Astrocyte of the cerebellum (primary cell): Measurements from ENCODE around the gene GET3.
A peak's percentile ranks its signal among the peaks of the same experiment; 100 is the strongest.

Experiments used
- DNase-seq: peaks from one replicate; pipeline ENCODE4 v3.0.0-alpha.2; 2011; ENCODE audit warnings: low read depth
- H3K4me3 ChIP-seq: 2 replicates; pipeline ENCODE4 v1.5.1; 2011; ENCODE audit warnings: mild to moderate bottlenecking, low read depth, low read length, moderate library complexity
- in situ Hi-C: cut with HindIII; loops from 2 replicates; pipeline ENCODE4 v1.10.0; 2017; ENCODE audit warnings: low sequenced_read_pairs
- TF ChIP-seq, protein P1 (sequence below): IDR thresholded peaks from 2 replicates; pipeline ENCODE4 v1.5.1; 2012; ENCODE audit warnings: low read length, low read depth, moderate library complexity, mild to moderate bottlenecking; ENCODE audit errors: missing control alignments

The GET3 gene

DNA sequence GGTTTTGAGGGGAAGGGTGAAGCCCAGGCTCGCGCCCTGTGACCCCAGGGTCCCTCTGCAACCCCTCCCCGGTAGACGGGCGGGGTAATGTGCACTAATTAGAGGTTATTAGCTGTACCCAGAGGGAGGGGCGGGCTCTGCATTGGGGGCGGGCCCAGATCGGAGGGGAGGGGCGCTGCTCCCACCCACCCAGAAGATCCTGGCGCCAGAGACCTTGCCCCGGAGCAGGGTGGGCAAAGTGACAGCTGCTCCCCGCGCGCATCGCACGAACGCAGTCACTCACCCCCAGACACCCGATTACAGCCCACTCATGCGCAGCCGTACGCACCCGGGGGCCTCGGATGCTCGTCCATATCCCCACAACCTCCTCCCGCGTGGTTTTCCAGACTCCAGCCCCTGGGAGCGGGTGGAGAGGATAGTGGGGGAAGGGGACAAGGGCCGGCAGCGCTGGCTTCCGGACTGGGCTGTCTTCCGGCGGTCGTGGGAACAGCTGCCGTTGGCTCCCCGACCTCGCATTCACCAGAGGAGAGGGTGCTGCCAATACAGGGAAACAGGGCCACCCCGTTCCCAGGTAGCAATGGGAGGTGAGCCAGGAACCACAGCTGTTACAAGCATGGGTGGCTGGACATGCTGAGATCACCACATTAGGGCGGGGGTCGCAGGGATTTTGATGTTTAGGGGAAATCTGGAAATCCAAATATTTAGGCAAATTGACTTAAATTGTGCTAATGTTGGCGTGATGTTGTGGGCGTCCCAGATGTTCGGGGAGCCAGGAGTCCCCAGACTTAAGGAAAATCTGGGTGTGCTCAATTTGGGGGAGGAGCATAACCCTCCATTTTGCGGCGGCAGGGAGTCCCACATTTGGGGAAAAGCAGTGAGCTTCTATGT lies 41.0 kb downstream of the GET3 start:
- TF ChIP-seq, protein P1, sequence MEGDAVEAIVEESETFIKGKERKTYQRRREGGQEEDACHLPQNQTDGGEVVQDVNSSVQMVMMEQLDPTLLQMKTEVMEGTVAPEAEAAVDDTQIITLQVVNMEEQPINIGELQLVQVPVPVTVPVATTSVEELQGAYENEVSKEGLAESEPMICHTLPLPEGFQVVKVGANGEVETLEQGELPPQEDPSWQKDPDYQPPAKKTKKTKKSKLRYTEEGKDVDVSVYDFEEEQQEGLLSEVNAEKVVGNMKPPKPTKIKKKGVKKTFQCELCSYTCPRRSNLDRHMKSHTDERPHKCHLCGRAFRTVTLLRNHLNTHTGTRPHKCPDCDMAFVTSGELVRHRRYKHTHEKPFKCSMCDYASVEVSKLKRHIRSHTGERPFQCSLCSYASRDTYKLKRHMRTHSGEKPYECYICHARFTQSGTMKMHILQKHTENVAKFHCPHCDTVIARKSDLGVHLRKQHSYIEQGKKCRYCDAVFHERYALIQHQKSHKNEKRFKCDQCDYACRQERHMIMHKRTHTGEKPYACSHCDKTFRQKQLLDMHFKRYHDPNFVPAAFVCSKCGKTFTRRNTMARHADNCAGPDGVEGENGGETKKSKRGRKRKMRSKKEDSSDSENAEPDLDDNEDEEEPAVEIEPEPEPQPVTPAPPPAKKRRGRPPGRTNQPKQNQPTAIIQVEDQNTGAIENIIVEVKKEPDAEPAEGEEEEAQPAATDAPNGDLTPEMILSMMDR: no peak
- DNase-seq: no peak
- peak overlapping the region; percentile 52 for H3K4me3 ChIP-seq
- in situ Hi-C loops: no loop called here

DNA sequence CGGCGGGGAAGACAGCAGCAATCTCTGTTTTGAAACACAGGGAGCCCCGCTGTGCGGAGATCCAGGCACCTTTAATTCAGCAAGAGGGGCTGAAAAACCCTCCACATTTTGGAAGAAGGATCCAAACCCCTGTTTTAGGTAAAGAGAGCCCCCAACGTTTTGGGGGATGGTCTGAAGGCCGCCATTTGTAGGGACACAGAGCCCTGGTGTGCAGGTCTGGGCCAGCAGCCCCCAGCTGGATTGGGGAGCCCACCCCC lies 41.5 kb downstream of the GET3 start:
- H3K4me3 ChIP-seq: peak overlapping the region; percentile 52
- TF ChIP-seq, protein P1: no peak
- DNase-seq: no peak
- in situ Hi-C loops: no loop called here

DNA sequence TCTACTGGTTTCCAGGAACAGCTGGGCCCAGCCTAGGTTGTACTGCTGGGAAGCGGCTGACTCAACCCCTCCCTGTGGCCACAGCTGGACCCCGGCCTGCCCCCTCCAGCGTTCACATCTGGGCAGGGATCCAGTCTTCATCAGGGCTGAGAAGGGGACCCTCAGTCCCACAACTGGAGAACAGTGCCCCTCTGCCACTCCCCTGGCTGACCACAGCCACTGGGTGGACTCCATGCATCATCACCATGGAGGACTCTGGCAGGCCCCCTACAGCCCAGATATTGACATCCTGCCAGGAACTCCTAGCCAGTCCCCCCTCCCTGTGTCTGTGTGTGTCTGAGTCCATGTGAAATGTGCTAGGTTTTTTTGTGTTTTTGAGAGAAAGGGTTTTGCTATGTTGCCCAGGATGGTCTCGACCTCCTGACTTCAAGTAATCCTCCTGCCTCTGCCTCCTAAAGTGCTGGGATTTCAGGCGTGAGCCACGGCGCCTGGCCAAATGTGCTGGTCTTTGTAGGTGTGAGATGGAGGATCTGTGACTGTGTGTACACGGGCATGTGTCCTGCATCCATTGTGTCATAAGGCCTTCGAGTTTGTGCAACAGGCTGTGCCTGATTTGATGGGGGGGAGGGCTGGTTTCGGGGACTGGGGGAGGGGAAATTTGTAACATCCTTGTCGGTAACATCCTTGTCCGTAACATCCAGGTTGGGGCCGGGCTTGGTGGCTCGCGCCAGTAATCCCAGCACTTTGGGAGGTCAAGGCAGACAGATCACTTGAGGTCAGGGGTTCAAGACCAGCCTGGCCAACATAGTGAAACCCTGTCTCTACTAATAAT lies 42.1 kb downstream of the GET3 start:
- peak; percentile 83 for DNase-seq
- in situ Hi-C loops: no loop called here
- peak overlapping the region; percentile 52 for H3K4me3 ChIP-seq
- TF ChIP-seq, protein P1: no peak

DNA sequence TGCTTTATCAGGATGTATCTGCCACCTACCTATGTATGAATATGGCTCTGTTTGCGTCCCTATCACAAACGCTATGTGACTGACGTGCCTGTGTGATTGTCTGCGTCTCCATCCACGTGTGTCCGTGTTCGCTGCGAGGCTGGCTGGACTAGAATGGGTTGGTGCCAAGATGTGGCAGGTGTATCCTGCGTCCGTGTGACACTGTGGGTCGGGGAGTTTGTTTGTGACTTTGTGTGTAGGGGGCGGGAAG lies 44.8 kb downstream of the GET3 start:
- TF ChIP-seq, protein P1: no peak
- DNase-seq: no peak
- H3K4me3 ChIP-seq: peak overlapping the region; percentile 33
- in situ Hi-C loops: no loop called here

DNA sequence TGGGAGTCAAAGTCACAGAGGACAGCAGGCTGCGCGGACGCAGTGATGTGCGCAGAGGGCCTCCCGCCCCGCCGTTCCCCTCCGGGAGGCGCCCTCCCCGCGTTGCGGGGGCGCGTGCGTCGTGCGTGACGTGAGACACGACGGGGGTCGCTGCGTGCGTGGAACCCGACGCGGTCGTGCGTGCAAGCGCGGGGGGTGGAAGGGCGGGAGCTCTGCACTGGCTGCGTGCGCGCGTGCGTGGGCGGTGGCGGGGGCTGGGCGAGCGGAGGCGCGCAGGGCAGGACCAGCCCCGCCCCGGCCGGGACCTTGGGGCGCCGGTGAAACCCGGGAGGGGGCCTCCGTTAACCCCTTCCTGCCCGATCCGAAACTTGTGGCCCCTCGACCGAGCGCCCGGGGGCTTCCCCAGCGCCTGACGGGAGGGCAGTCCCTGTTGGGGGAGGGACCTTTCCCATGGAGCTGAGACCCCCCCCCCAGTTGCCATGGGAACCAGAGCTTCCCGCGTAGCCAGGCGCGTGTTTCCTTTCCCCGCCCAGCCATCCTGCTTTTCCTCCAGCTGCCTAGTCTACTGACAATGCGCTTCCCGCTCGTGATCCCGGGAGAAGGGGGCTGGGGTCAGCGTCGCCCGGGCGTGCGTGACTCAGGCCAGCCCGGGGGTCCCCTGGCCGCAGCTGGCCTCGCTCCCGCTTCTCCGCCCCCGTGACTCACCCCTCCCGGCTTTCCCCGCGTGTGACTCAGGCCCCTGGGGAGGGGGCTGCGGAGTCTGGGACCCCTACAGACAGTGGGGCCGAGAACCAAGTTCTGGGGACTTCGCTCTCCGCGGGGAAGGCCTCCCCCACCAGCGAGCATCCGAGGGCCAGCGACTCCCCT lies 45.4 kb downstream of the GET3 start:
- no peak for DNase-seq
- TF ChIP-seq, protein P1: no peak
- H3K4me3 ChIP-seq: peak overlapping the region; percentile 33
- in situ Hi-C loops: no loop called here

DNA sequence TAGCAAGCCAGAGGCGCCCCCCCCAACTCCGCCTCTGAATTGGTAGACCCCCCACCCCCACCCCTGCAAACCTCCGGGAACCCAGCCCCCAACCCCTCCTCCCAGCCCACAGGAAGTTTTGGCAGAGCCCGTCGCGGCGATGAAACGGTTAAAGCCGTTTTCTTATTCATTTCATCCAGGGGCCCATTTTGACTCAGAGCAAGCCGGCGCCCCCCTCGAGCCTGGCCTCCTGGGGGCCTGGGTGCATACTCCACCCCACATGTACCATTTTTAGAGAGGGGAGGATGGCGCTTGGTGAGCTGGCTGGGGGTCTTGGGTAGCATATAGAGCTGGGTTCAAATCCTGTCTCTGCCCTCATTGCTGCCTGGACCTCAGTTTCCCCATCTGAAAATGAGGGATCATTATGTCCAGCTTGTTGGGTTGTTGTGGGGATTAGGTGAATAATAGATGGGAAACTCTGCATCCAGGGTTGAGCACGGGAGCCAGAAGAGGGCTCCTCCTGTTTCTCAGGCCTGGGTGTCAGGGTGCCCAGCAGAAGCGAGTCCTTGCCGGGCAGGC lies 46.1 kb downstream of the GET3 start:
- peak overlapping the region; percentile 33 for H3K4me3 ChIP-seq
- TF ChIP-seq, protein P1: no peak
- in situ Hi-C loops: no loop called here
- no peak for DNase-seq
